CD4-positive, alpha-beta T cell treated with Interleukin-17A for 1 hour (primary cell): Measurements from ENCODE around the gene KIF4A.
"Not testable (repeated sequence)": the region's sequence is repeated elsewhere in the genome, so short reads cannot be mapped to it uniquely, and the experiment has no call there.

ENCODE experiments used
- DNase-seq: peaks from one replicate; pipeline ENCODE4 v3.0.0-alpha.2; 2020

KIF4A gene

DNA sequence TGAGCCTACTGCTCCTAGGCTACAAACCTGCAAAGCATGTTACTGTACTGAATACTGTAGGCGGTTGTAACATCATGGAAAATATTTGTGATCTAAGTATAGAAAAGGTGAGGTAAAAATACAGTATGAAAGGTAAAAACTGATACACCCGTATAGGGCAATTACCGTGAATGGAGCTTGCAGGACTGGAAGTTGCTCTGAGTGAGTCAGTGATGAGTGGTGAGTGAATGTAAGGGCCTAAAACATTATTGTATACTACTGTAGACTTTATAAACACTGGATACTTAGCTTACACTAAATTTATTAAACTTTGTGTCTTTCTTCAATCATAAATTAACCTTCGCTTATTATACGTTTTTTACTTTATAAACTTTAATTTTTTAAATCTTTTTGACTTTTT, 3.7 kb downstream of the KIF4A start:
- no peak for DNase-seq

DNA sequence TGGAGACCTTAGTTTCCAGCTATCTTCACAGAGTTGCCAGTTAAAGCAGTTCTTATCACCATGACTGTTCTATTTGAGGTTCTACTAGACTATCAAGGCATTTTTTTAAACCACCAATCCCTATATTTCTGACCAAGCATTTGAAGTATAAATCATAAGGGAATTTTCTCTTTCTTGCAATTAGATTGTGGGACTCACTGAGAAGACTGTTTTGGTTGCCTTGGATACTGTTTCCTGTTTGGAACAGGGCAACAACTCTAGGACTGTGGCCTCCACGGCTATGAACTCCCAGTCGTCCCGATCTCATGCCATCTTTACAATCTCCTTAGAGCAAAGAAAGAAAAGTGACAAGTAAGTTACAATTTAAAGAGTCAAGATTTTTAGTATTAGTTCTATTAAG, 11.8 kb downstream of the KIF4A start:
- DNase-seq, result no peak

DNA sequence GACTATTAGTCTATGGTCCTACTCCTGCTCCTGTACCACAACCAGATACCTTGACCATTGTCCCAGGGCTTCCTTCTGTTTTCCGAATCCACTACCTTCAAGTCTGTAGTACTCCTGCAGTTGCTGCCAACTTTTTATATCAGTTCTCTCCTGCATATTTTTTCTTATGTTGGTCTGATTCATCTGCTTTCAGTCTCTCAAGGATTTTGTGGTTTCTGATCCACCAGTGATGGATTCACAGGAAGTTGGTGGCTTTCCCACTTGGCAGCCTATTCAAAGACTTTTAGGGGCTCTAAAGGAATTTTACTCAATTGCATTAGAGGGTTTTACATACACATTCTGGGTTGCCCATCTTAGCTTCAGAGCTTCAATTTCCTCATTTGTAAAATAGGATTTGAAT, 23.6 kb downstream of the KIF4A start:
- DNase-seq, result no peak

DNA sequence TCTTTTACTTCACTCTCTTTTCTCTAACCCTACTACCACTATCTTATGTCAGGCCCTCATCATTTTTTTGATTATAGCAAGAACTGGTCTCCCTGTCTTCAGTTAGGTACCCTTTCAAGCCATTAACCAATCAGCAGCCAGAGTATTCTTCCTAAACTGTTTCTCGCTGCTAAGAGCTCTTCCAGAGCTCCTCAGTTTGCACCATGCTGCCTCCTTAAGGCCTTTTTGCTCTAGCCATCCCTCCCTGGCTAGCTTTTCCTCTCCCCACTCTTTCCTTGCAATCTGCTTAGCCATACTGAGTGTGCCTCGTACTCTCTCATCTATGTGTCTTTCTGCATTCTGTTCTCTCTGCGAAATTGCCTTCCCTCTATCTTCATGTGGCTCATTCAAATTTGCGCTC, 32.9 kb downstream of the KIF4A start:
- no peak for DNase-seq

DNA sequence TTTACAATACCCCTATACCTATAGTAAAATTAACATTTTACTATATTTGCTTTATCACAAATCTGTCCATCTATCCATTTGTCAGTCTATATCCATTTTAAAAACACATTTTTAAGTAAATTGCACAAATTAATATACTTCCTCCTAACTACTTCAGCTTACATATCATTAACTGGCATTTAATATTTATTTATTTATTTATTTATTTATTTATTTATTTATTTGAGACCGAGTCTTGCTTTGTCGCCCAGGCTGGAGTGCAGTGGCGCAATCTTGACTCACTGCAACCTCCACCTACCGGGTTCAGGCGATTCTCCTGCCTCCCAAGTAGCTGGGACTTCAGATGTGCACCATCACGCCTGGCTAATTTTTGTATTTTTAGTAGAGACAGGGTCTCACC, 33.7 kb downstream of the KIF4A start:
- not testable (repeated sequence) for DNase-seq

DNA sequence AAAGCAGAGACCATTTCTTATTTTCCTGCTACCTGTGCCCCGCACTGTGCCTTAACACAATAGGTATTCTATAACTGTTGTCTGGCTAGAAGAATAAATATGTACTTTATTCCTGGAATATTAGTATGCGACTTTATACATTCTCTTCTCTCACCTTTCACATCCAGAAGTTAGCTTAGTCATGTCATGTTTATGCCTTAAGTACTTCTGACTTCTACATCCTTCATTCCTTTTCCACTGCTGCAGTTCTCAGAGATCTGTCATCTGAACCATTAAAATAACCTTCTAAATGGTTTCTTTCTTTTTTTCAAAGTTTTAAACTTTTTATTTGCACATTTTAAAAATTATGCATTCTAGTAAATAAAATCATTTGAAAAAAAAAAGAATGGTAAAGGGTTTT, 34.4 kb downstream of the KIF4A start:
- DNase-seq, result no peak

DNA sequence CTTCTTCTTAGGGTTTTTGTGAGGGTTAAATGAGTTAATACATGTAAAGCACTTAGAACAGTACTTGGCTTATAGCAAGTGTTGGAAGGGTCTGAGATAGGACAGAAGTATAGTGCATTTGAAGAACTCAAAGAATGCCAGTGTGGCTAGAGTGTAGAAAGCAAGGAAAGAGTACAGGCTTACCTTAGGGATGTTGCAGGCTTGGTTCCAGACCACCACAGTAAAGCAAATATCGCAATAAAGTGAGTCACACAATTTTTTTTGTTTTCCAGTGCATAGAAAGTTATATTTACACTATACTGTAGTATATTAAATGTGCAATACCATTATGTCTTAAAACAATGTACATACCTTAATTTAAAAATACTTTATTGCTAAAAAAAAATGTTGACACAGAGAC, 41.3 kb downstream of the KIF4A start:
- DNase-seq, result no peak

DNA sequence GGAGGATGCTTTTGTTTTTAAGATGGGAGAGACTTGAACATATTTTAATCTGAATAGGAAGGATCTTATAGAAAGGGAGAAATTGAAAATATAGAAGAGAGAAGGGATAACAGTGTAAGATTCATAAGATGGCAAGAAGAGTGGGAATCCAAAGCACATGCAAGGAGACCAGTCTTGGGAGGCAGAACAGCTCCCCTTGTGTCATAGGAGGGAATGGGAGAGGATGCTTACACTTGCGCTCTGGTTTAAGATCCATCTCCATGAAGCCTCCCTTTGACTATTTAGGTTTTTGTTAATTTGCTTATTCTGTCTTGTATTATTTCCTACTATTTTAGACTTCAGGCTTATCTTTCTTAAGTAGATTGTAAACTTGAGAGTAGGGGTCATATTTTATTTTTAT, 42.7 kb downstream of the KIF4A start:
- DNase-seq, result no peak

DNA sequence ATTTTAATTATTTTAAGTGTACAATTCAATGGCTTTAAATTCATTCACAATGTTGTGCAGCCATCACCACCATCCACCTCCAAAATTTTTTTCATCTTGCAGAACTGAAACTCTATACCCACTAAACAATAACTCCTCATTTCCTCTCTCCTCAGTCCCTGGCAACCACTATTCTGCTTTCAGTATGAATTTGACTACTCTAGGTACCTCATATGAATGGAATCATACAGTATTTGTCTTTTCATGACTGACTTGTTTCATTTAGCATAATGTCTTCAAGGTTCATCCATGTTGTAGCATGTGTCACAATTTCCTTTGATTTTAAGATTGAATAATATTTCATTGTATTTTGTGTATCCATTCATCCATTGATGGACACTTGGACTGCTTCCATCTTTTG, 46.9 kb downstream of the KIF4A start:
- DNase-seq, result no peak

DNA sequence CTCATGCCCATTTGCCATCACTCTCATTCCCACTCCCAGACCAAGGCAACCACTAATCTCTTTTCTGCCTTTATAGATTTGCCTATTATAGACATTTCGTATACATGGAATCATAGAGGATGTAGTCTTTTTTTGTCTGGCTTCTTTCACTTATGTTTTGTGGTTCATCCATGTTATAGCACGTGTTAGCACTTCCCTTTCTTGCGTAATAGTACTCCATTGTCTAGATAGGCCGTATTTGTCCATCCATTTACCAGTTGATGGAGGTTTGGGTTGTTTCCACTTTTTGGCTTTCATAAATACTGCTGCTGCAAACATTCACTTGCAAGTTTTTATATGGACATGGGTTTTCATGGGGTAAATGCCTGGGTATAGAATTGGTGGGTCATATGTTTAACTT, 48.4 kb downstream of the KIF4A start:
- no peak for DNase-seq

DNA sequence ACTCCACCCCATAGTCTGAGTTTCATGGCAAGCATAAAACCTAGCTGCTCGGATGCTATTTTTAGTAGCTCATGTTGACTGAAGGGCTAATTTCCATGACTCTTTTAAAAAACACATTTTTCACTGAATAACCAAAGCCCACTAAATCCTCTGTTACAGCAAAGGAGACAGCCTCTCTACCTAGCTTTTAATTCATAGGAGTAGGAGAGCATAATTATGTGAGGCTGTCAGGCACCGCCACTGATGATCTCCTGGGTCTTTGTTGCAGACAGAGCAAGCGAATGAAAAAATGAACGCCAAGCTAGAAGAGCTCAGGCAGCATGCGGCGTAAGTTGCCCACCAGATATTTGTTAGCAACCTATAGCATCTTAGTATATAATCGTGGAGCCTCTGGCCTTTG, 53.5 kb downstream of the KIF4A start:
- no peak for DNase-seq

DNA sequence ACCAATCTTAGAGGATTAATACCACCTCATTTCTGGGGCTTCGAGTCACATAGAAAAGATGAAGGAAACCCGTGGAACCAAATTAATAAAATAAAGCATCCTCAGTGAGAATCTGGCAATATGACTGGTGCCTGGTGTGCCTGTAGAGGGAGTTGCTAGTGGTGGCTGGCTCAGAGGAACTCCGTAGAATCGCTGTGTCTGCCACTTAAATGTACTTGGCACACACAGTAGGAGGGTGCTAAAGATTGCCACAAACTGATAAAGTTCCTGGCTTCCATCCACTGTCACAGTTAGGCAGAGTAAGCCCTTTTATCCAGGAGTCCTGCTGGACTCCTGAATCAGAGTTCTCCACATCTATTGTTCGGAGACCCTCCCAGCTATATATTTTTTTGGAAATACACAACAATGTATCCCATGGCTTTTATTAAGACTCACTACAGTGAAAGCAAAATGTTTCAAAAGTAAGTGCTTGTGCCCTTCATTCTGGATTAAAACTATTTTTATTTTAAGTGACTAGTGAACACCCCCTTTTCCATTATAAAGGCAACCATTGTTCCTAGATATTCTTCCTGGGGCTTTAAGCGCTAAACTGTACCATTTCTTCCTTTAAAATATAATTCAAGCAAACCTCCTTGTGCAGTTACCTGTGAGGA, 56.6 kb downstream of the KIF4A start:
- DNase-seq, result no peak

DNA sequence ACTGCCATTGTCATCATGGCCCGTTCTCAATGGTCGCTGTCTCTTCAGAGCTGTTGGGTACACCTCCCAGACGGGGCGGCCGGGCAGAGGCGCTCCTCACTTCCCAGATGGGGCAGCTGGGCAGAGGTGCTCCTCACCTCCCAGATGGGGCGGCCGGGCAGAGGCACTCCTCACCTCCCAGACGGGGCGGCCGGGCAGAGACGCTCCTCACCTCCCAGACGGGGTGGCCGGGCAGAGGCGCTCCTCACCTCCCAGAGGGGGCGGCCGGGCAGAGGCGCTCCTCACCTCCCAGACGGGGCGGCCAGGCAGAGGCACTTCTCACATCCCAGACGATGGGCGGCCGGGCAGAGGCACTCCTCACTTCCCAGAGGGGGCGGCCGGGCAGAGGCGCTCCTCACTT, 58.9 kb downstream of the KIF4A start:
- DNase-seq, result not testable (repeated sequence)

DNA sequence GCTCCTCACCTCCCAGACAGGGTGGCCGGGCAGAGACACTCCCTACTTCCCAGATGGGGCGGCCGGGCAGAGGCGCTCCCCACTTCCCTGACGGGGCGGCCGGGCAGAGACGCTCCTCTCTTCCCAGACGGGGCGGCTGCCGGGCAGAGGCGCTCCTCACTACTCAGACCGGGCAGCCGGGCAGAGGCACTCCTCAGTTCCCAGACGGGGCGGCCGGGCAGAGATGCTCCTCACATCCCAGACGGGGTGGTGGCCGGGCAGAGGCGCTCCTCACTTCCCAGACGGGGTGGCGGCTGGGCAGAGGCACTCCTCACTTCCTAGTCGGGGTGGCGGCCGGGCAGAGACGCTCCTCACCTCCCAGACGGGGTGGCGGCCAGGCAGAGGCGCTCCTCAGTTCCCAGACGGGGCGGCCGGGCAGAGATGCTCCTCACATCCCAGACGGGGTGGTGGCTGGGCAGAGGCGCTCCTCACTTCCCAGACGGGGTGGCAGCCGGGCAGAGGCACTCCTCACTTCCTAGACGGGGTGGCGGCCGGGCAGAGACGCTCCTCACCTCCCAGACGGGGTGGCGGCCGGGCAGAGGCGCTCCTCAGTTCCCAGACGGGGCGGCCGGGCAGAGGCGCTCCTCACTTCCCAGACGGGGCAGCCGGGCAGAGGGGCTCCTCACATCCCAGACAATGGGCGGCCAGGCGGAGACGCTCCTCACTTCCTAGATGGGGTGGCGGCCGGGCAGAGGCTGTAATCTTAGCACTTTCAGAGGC, 59.6 kb downstream of the KIF4A start:
- DNase-seq, result not testable (repeated sequence)

DNA sequence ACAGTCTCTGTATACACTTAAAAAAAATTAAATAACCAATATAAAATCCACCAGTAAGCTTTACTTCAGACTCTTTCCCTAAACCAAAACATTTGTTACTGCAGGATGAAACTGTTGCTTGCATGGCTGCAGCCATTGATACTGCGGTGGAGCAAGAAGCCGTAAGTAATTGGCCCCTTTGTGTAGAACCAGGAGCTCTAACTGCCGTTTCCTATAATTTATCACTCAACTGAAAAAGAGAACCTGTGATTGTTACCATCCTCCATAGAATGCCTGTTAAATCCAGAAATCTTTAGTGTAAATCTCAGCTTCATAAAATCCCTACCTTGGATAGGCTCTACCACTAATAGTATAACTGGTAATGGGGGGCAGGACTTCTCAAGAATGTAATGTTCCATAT, 62.6 kb downstream of the KIF4A start:
- no peak for DNase-seq

DNA sequence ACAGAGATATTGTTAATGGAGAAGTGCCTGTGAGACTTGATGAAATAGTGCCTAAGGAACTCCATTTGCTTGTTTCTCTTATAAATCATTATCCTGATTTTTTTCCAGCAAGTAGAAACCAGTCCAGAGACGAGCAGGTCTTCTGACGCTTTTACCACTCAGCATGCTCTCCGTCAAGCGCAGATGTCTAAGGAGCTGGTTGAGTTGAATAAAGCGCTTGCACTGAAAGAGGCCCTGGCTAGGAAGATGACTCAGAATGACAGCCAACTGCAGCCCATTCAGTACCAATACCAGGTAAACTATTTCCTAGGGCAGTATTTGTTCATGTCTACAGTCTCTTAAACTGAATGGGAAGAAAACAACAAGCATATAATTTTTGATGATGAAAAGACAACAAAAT, 63.6 kb downstream of the KIF4A start:
- no peak for DNase-seq

DNA sequence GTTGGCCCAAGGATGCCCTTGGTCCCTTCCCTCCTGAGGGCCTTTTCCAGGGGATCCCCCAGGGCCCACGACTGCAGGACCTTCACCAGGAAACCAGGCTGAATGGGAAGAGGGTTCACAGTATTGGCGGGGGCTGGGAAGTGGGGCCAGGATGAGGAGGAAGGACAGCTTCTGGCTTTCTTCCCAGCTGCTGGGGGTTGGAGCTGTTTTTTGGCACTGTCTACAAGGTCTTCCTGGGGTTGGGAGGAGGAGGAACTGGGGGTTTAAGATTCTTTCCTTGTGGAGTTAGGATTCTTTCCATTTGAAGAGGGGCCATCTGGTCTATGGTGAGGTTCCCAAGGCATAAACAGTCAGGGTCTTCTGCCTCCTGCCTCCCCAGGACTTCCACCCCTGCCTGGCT, 64.8 kb downstream of the KIF4A start:
- no peak for DNase-seq

DNA sequence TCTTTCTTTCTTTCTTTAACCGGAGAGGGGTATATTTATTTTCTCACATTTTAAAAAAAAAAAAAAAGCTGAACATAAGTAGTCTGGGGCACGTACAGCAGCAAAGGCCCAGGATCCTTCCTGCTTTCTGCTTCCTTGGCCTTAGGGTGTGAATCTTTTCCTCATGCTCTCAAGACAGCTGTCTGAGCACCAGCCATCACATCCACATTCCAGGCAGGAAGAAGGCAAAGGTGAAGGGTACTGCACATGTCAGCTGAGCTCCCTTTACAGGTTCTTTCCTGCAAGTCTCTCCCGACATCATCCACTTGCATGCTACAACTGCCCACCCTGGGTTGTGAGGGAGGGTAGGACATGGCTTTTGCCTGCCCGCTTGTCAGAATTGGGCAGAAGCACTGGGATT, 69.6 kb downstream of the KIF4A start:
- no peak for DNase-seq

DNA sequence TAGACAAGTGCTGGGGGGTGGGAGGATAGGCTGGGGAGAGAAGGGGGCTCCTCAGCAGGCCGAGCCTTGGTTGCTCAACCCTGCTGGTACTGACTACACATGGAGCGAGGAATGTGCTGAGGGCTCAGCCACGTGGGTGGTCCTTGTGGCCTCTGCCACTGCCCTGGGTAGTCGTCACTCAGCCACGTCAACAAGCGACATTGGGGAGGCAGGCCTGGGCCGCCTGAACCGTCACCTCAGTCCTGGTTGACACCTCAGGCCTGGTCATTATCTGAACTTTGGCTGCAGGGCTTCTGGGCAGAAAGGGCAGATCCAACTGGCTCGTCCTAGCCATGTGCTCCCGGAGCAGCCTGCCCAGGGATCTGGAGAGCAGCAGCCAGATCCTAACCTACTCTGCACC, 70.5 kb downstream of the KIF4A start:
- DNase-seq, result no peak

DNA sequence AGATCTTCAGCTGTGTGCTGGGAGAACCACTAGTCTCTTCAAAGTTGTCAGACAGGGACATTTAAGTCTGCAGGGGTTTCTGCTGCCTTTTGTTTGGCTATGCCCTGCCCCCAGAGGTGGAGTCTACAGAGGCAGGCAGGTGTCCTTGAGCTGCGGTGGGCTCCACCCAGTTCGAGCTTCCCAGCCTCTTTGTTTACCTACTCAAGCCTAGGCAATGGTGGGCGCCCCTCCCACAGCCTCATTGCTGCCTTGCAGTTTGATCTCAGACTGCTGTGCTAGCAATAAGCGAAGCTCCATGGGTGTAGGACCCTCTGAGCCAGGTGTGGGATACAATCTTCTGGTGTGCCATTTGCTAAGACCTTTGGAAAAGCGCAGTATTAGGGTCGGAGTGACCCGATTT, 78.8 kb downstream of the KIF4A start:
- DNase-seq, result not testable (repeated sequence)

DNA sequence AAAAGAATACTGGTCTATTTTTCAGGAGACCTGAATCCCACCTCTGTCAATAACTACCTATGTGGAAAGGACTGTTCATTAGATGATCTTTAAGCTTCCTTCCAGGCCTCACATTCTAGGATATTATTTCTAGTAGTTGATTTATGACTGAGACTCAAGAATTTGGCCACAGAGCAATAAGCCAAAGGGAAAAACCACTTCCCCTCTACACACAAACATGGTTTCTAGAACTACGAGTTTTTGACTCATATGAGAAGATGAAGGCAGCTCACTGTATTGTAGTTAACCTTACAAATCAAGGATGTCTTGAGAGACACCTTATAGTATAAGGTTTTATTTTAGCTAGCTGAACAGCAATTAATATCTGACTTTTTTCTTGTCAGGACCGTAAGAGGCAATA, 96.3 kb downstream of the KIF4A start:
- no peak for DNase-seq

DNA sequence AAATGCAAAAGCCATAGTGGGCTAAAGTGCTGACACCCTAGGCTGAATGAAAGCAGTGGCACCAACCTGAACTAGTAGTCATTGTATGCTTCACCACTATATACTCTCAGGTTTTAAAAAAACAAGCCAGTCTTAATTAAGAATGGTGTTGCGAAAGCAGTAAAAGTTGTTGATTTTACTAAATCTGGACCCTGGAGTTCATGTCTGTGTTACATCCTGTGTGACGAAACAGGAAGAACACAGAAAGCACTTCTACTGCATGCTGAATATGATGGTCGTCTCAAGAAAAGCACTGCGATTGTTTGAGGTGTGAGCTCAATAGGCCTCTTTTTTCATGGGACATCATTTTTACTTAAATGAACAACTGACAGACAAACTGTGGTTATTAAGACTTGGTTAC, 109.0 kb downstream of the KIF4A start:
- DNase-seq, result peak; percentile 76

DNA sequence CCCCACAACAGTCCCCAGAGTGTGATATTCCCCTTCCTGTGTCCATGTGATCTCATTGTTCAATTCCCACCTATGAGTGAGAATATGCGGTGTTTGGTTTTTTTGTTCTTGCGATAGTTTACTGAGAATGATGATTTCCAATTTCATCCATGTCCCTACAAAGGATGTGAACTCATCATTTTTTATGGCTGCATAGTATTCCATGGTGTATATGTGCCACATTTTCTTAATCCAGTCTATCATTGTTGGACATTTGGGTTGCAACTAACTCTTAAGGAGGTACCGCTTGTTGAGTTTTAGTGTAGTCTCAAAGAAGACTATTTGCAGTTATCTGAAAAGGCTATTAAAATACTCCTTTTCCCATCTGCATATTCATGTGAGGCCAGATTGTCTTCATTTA, 110.3 kb downstream of the KIF4A start:
- DNase-seq, result not testable (repeated sequence)

DNA sequence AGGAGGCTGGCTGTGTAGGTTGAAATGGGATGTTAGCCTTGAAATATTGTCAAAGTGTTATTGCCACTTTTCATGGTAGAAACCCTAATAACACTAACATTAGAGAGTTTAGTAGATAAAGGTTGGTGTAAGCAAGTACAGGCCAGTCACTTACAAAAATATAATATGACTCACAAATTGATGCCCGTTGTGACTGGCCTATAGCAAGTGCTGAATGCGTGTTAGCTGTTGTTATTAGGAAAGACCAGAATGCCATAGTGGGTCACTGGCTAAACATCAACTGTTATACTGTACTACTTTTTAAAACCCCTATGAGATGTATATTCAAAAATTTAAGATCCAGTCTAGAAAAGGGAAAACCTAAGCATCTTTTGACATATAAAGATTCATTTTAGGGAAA, 112.8 kb downstream of the KIF4A start:
- DNase-seq, result no peak

DNA sequence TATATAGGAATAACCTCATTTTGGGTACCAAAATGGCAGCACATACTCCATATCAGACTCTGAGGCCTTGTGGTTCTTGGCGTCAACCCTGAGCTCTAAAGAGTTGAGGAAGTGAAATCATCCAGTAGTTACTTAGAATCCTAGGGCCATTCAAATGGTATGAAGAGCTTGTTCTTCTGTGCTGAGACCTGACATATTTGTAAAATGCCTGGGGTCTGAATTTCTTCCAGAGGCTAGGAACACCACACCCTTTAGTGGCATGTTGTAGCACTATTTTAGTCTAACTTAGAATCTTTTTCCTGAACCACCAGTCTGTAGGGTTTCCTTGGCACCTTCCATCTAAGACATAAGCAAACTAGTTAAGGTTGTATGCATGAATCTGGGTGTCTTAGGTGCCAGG, 115.1 kb downstream of the KIF4A start:
- DNase-seq, result no peak
